Measurements from ENCODE around the gene SEL1L2.

GRCh38 chr20:13900496-13900895, 89.9 kb downstream of the SEL1L2 start:
- TF ChIP-seq CTCF (IDR thresholded peaks at IDR 0.05) (no peak), POLR2A (IDR thresholded peaks at IDR 0.05) (no peak), POLR2AphosphoS5 (IDR thresholded peaks at IDR 0.05) (no peak), EP300 (IDR thresholded peaks at IDR 0.05) (no peak)

All from sigmoid colon (tissue), 4 donors.